Calu3 (cell line): ENCODE data around the gene SLC48A1. TPM values are rescaled to one million over a fixed set of nuclear protein-coding genes. Genes with fewer than 3 reads are reported as not detected.

Experiments used
- BruUV-seq: library from RNA; stranded (reverse); fragments of 400-500 nt; replicated peaks from 2 replicates; lab custom pipeline; 2021; lab: Mats Ljungman, UMichigan
- CTCF ChIA-PET: fragments of 300-600 bp; sonication (Branson Sonifier 250); formaldehyde crosslinking; loops from one replicate; lab custom pipeline; 2022; ENCODE audit warnings: antibody characterized with exemption; lab: Charles Lee
- DNase-seq: peaks from one replicate; pipeline ENCODE4 v3.0.0; 2022
- H3K27ac Mint-ChIP-seq: one replicate; pipeline ENCODE4 v1.8.0; 2022; ENCODE audit warnings: mixed read lengths; ENCODE audit not compliant: unreplicated experiment
- H3K27me3 Mint-ChIP-seq: one replicate; pipeline ENCODE4 v1.8.0; 2022; ENCODE audit warnings: mixed read lengths; ENCODE audit not compliant: unreplicated experiment
- H3K36me3 Mint-ChIP-seq: one replicate; pipeline ENCODE4 v1.8.0; 2022; ENCODE audit warnings: mild to moderate bottlenecking, moderate library complexity, mixed read lengths; ENCODE audit not compliant: insufficient read depth, unreplicated experiment
- H3K4me1 Mint-ChIP-seq: one replicate; pipeline ENCODE4 v1.8.0; 2022; ENCODE audit warnings: mild to moderate bottlenecking, low read depth, mixed read lengths; ENCODE audit not compliant: unreplicated experiment
- H3K4me3 Mint-ChIP-seq: one replicate; pipeline ENCODE4 v1.8.0; 2022; ENCODE audit warnings: mild to moderate bottlenecking, low read depth, moderate library complexity, mixed read lengths; ENCODE audit not compliant: unreplicated experiment
- H3K9me3 Mint-ChIP-seq: one replicate; pipeline ENCODE4 v1.8.0; 2022; ENCODE audit warnings: low read depth, mixed read lengths; ENCODE audit not compliant: unreplicated experiment
- CTCF ChIP-seq: fragments of 200-600 bp; IDR thresholded peaks from one replicate; pipeline ENCODE4 v1.8.0; 2022; ENCODE audit warnings: antibody characterized with exemption; ENCODE audit not compliant: unreplicated experiment
- intact Hi-C: fragments of 100-400 bp; cut with micrococcal nuclease; formaldehyde crosslinking; loops from one replicate; pipeline ENCODE4 v1.10.0; 2022; ENCODE audit not compliant: unreplicated experiment
- total RNA-seq: library from RNA; stranded (reverse); gene quantifications from 2 replicates; pipeline ENCODE4 v1.2.3, GENCODE V29; 2022

Gene SLC48A1
- total RNA-seq, 1 experiment from 2014 or later, result 17.2 TPM

- H3K4me3 Mint-ChIP-seq, result no peak overlapping the region
- intact Hi-C loops, result loop anchor here (1.0 kb wide), 1 partner anchor 22 kb away; no protein-coding TSS in a partner anchor
- no peak for TF ChIP-seq CTCF
- H3K27ac Mint-ChIP-seq, result no peak overlapping the region
- H3K27me3 Mint-ChIP-seq, result no peaks in the 10 kb centered on the region
- H3K9me3 Mint-ChIP-seq, result no peaks in the 10 kb centered on the region
- CTCF ChIA-PET, result interaction anchor here (0.6 to 3.6 kb wide), 8 partner anchors 9 to 71 kb away, joined by 3 to 75 read pairs (median 6); no protein-coding TSS in a partner anchor
- H3K36me3 Mint-ChIP-seq, result no peaks in the 10 kb centered on the region
- no TSS peak for BruUV-seq
- DNase-seq, result no peak
- no peaks in the 10 kb centered on the region for H3K4me1 Mint-ChIP-seq
Observed at GRCh38 chr12:47766502-47767215, 6.4 kb upstream of the SLC48A1 start.

- Mint-ChIP-seq H3K4me3 (no peak overlapping the region), H3K9me3 (no peaks in the 10 kb centered on the region), H3K4me1 (peaks cover 3% of the 10 kb centered on the region), H3K27ac (no peak overlapping the region), H3K36me3 (peaks cover 2% of the 10 kb centered on the region), H3K27me3 (no peaks in the 10 kb centered on the region)
- peak; percentile 79 for DNase-seq
- CTCF ChIA-PET, result interaction anchor here (0.8 to 3.6 kb wide), 8 partner anchors 8 to 71 kb away, joined by 3 to 75 read pairs (median 6); no protein-coding TSS in a partner anchor
- no TSS peak for BruUV-seq
- intact Hi-C loops, result loop anchor here (1.0 kb wide), 1 partner anchor 23 kb away; no protein-coding TSS in a partner anchor
- TF ChIP-seq CTCF, result peak; percentile 32
Observed at GRCh38 chr12:47767216-47767724, 5.8 kb upstream of the SLC48A1 start.

DNA sequence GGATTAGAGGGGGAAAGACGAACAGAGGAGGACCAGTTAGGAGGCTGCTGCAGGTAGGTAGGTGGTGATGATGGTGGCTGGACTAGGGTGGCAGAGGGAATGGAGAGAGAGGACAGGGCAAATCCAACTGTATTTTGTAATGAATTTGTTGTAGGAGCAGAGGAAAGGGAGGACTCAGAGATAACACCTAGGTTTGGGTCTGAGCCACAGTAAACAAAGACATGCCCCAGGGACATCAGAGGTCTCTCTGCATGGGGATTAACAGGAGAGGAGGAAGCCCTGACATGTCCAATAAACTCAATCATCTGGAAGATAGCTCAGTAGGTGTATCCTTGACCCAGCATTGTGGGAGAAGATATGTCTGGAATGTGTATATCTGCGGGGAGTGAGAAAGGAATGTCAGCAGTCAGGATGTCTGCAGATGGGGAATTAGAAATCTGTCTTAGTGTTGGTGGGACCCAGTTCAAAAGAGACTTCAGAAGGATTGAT is 4.7 kb upstream of the SLC48A1 start:
- H3K9me3 Mint-ChIP-seq, result no peaks in the 10 kb centered on the region
- no peak overlapping the region for H3K27ac Mint-ChIP-seq
- intact Hi-C loops, result no loop called here
- H3K4me1 Mint-ChIP-seq, result peaks cover 9% of the 10 kb centered on the region
- CTCF ChIA-PET, result interaction anchor here (0.6 to 3.6 kb wide), 3 partner anchors 13 to 1746 kb away, joined by 3 to 75 read pairs (median 3); no protein-coding TSS in a partner anchor
- no peak for TF ChIP-seq CTCF
- H3K4me3 Mint-ChIP-seq, result no peak overlapping the region
- H3K27me3 Mint-ChIP-seq, result no peaks in the 10 kb centered on the region
- H3K36me3 Mint-ChIP-seq, result peaks cover 7% of the 10 kb centered on the region
- no peak for DNase-seq
- no TSS peak for BruUV-seq

DNA sequence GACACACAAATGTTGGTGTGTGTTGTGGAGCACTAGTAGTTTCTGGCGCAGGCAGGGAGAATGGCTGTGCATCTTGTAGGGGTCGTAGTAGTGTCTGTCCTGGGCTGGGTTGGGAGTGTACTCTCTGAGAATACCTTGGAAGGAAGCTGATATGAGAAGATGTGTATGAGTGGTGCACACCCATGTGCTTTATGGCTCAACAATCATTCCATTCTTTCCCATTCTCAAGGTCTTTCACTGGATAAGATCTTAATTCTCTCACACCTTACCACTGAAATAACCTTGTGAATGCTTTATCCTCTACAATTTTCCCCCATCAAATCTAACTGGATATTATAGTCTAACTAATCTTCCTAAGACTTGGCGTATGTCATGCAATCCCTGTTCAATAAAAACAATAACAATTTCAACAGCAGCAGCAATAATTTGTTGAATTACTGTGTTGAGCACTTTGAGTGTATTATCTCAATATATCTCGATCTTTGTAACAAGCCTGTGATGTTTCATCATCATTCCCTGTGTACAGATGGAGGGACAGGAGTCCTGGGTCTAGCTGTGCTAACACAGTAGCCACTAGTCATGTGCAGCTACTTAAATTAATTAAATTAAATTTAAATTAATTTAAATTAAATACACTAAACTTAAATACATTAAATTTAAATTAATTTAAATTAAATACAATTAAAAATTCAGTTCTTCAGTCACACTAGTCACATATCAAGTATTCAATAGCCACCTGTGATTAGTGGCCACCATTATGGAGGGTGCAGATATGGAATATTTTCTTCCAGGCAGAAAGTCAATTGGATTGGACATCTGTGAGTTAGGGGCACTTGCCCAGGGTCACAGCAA is 3.6 kb upstream of the SLC48A1 start:
- Mint-ChIP-seq H3K36me3 (peaks cover 14% of the 10 kb centered on the region), H3K4me1 (peaks cover 9% of the 10 kb centered on the region), H3K27me3 (no peaks in the 10 kb centered on the region), H3K27ac (no peak overlapping the region), H3K4me3 (no peak overlapping the region), H3K9me3 (no peaks in the 10 kb centered on the region)
- no peak for TF ChIP-seq CTCF
- CTCF ChIA-PET, result interaction anchor here (1.3 to 3.6 kb wide), 2 partner anchors 15 to 26 kb away, joined by 3 to 75 read pairs; no protein-coding TSS in a partner anchor
- no peak for DNase-seq
- intact Hi-C loops, result no loop called here
- no TSS peak for BruUV-seq
